ENCODE data around the gene PRLR. TPM values are rescaled to one million over a fixed set of nuclear protein-coding genes. Genes with fewer than 3 reads are reported as not detected.
A peak's percentile ranks its signal among the peaks of the same experiment; 100 is the strongest.

The PRLR gene
- total and polyA plus RNA-seq, 2 of the 13 experiments (the other 11 are each of a cell fraction or from before 2014, with no cell fraction given) = 12.2 to 13.3 TPM

DNA sequence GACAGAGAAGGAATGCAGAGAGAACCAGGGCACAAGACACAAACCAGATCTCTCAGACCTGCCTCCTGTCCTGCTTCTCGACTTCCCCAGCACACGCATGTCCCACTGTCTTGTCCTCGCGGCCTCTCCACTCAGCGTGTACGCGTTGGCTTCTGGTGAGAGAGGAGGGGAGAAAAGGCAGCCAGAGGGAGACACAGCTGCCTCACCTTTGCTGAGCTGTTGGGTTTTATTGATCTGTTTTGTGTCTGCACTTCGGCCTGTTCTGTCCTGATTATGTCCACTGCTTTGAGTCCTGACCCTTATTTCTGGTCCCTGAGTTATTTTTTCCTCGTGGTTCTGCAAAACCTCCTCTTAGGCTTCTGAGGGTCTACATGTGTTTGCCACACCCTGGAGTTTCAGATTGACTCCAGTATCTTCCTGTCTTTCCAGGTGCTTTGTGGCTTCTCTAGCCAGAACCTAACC lies 95.0 kb downstream of the PRLR start (continued):
- TF ChIP-seq, protein P1, sequence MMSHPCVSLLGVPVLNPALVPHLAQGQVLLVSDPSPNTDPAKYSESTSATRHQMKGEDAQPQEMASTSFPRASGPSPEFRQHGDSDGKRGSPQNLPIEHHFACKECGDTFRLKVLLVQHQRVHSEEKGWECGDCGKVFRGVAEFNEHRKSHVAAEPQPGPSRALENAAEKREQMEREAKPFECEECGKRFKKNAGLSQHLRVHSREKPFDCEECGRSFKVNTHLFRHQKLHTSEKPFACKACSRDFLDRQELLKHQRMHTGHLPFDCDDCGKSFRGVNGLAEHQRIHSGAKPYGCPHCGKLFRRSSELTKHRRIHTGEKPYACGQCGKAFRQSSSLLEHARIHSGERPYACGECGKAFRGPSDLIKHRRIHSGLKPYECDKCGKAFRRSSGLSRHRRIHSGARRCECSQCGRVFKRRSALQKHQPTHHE (CRISPR knock-in tag; IDR thresholded peaks at IDR 0.05; ENCODE audit: borderline replicate concordance) = no peak
- 0 out of 2 replicates have a peak, but pooled peaks have one; percentile 25 for TF ChIP-seq CEBPG (CRISPR knock-in tag; IDR thresholded peaks at IDR 0.05)
- TF ChIP-seq SP4 (CRISPR knock-in tag; IDR thresholded peaks at IDR 0.05) = peak; percentile 64; the same call in 1 of the 2 replicates
- TF ChIP-seq, protein P2, sequence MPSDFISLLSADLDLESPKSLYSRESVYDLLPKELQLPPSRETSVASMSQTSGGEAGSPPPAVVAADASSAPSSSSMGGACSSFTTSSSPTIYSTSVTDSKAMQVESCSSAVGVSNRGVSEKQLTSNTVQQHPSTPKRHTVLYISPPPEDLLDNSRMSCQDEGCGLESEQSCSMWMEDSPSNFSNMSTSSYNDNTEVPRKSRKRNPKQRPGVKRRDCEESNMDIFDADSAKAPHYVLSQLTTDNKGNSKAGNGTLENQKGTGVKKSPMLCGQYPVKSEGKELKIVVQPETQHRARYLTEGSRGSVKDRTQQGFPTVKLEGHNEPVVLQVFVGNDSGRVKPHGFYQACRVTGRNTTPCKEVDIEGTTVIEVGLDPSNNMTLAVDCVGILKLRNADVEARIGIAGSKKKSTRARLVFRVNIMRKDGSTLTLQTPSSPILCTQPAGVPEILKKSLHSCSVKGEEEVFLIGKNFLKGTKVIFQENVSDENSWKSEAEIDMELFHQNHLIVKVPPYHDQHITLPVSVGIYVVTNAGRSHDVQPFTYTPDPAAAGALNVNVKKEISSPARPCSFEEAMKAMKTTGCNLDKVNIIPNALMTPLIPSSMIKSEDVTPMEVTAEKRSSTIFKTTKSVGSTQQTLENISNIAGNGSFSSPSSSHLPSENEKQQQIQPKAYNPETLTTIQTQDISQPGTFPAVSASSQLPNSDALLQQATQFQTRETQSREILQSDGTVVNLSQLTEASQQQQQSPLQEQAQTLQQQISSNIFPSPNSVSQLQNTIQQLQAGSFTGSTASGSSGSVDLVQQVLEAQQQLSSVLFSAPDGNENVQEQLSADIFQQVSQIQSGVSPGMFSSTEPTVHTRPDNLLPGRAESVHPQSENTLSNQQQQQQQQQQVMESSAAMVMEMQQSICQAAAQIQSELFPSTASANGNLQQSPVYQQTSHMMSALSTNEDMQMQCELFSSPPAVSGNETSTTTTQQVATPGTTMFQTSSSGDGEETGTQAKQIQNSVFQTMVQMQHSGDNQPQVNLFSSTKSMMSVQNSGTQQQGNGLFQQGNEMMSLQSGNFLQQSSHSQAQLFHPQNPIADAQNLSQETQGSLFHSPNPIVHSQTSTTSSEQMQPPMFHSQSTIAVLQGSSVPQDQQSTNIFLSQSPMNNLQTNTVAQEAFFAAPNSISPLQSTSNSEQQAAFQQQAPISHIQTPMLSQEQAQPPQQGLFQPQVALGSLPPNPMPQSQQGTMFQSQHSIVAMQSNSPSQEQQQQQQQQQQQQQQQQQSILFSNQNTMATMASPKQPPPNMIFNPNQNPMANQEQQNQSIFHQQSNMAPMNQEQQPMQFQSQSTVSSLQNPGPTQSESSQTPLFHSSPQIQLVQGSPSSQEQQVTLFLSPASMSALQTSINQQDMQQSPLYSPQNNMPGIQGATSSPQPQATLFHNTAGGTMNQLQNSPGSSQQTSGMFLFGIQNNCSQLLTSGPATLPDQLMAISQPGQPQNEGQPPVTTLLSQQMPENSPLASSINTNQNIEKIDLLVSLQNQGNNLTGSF (CRISPR knock-in tag; IDR thresholded peaks at IDR 0.05) = no peak
- peak; percentile 66 for TF ChIP-seq HDAC2 (CRISPR knock-in tag; IDR thresholded peaks at IDR 0.05)
- TF ChIP-seq ISX (CRISPR knock-in tag; conservative IDR thresholded peaks at IDR 0.05) = no peak
- TF ChIP-seq MED1 (CRISPR knock-in tag; IDR thresholded peaks at IDR 0.05) = peak; percentile 69
- TF ChIP-seq TBL1XR1 (IDR thresholded peaks at IDR 0.05; ENCODE audit: borderline replicate concordance, low read length, partially characterized antibody) = no peak
- TF ChIP-seq NFKBIZ (CRISPR knock-in tag; IDR thresholded peaks at IDR 0.05) = 0 out of 2 replicates have a peak, but pooled peaks have one; percentile 27
- no peak for TF ChIP-seq ZNF337 (CRISPR knock-in tag; IDR thresholded peaks at IDR 0.05; ENCODE audit: borderline replicate concordance, low read depth)
- TF ChIP-seq, protein P3, sequence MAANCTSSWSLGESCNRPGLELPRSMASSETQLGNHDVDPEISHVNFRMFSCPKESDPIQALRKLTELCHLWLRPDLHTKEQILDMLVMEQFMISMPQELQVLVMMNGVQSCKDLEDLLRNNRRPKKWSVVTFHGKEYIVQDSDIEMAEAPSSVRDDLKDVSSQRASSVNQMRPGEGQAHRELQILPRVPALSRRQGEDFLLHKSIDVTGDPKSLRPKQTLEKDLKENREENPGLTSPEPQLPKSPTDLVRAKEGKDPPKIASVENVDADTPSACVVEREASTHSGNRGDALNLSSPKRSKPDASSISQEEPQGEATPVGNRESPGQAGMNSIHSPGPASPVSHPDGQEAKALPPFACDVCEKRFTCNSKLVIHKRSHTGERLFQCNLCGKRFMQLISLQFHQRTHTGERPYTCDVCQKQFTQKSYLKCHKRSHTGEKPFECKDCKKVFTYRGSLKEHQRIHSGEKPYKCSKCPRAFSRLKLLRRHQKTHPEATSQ (CRISPR knock-in tag; IDR thresholded peaks at IDR 0.05; ENCODE audit: borderline replicate concordance) = 0 out of 2 replicates have a peak, but pooled peaks have one; percentile 55
- TF ChIP-seq ZNF782 (CRISPR knock-in tag; IDR thresholded peaks at IDR 0.05; ENCODE audit: borderline replicate concordance) = peak; percentile 54; the same call in 1 of the 2 replicates
- TF ChIP-seq, protein P4, sequence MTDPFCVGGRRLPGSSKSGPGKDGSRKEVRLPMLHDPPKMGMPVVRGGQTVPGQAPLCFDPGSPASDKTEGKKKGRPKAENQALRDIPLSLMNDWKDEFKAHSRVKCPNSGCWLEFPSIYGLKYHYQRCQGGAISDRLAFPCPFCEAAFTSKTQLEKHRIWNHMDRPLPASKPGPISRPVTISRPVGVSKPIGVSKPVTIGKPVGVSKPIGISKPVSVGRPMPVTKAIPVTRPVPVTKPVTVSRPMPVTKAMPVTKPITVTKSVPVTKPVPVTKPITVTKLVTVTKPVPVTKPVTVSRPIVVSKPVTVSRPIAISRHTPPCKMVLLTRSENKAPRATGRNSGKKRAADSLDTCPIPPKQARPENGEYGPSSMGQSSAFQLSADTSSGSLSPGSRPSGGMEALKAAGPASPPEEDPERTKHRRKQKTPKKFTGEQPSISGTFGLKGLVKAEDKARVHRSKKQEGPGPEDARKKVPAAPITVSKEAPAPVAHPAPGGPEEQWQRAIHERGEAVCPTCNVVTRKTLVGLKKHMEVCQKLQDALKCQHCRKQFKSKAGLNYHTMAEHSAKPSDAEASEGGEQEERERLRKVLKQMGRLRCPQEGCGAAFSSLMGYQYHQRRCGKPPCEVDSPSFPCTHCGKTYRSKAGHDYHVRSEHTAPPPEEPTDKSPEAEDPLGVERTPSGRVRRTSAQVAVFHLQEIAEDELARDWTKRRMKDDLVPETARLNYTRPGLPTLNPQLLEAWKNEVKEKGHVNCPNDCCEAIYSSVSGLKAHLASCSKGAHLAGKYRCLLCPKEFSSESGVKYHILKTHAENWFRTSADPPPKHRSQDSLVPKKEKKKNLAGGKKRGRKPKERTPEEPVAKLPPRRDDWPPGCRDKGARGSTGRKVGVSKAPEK (CRISPR knock-in tag; IDR thresholded peaks at IDR 0.05; ENCODE audit: borderline replicate concordance) = no peak
- TF ChIP-seq RARA (CRISPR knock-in tag; IDR thresholded peaks at IDR 0.05) = peak; percentile 60
- TF ChIP-seq, protein P5, sequence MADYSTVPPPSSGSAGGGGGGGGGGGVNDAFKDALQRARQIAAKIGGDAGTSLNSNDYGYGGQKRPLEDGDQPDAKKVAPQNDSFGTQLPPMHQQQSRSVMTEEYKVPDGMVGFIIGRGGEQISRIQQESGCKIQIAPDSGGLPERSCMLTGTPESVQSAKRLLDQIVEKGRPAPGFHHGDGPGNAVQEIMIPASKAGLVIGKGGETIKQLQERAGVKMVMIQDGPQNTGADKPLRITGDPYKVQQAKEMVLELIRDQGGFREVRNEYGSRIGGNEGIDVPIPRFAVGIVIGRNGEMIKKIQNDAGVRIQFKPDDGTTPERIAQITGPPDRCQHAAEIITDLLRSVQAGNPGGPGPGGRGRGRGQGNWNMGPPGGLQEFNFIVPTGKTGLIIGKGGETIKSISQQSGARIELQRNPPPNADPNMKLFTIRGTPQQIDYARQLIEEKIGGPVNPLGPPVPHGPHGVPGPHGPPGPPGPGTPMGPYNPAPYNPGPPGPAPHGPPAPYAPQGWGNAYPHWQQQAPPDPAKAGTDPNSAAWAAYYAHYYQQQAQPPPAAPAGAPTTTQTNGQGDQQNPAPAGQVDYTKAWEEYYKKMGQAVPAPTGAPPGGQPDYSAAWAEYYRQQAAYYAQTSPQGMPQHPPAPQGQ (CRISPR knock-in tag; IDR thresholded peaks at IDR 0.05; ENCODE audit: borderline replicate concordance) = no peak
- no peak for TF ChIP-seq ZNF562 (CRISPR knock-in tag; IDR thresholded peaks at IDR 0.05; ENCODE audit: borderline replicate concordance)
